K562 (cell line): ENCODE data around the gene TPO. TPM values are rescaled to one million over a fixed set of nuclear protein-coding genes. Genes with fewer than 3 reads are reported as not detected.

Source experiments
- ATAC-seq: fragments of 200-7000 bp; cut with Tn5 transposase; 3 replicates; pipeline ENCODE4 v1.9.1; 2020; ENCODE audit warnings: moderate library complexity
- BruUV-seq: library from RNA; stranded (reverse); fragments of 400-500 nt; replicated peaks from 2 replicates; lab custom pipeline; 2021; lab: Mats Ljungman, UMichigan
- CTCF ChIA-PET: fragments of 300-600 bp; formaldehyde crosslinking; extraction: SDS; loops from one replicate; lab custom pipeline; 2021; ENCODE audit warnings: low intra/inter-chr PET ratio; lab: Yijun Ruan, JAX
- POLR2A ChIA-PET: fragments of 300-600, 350-650 bp; sonication (Branson Sonifier 250); formaldehyde crosslinking; extraction: SDS; loops from one replicate; lab custom pipeline; 2021; ENCODE audit warnings: antibody characterized with exemption, inconsistent platforms; lab: Yijun Ruan, JAX
- DNase-seq, 4 experiments: peaks; one replicate each; pipeline versions ENCODE4 v3.0.0 to v3.0.0-alpha.2; 2011 to 2018; ENCODE audit warnings: low spot score in 3 of 4, mixed read lengths in 3 of 4; ENCODE audit errors: extremely low read depth in 1 of 4
- FAIRE-seq: peaks from 2 replicates; lab custom pipeline; 2011; peaks lifted over from hg19 to GRCh38; lab: Jason Lieb, UNC
- H2AFZ ChIP-seq: 2 replicates; pipeline ENCODE4 v1.6.0; 2011; ENCODE audit warnings: low read depth, low read length, control low read depth, inconsistent platforms
- H3K27ac ChIP-seq: fragments of 200-600 bp; 3 replicates; pipeline ENCODE4 v1.8.0; 2011; ENCODE audit warnings: low read depth, mild to moderate bottlenecking, control low read depth, inconsistent platforms, low read length, moderate library complexity, mixed read lengths; ENCODE audit errors: extremely low read depth
- H3K27me3 ChIP-seq, 2 experiments: fragments of 300-600 bp in 1 of 2; 2 replicates in 1 of 2; 3 replicates in 1 of 2; pipeline versions ENCODE4 v1.6.0 to v1.8.0; 2011; ENCODE audit warnings: inconsistent platforms in 2 of 2, low read length in 2 of 2, mild to moderate bottlenecking in 1 of 2, mixed read lengths in 1 of 2, moderate library complexity in 1 of 2; ENCODE audit not compliant: control insufficient read depth in 2 of 2, insufficient read depth in 2 of 2
- H3K36me3 ChIP-seq: fragments of 300-600 bp; 3 replicates; pipeline ENCODE4 v1.8.0; 2011; ENCODE audit warnings: mild to moderate bottlenecking, low read length, inconsistent platforms; ENCODE audit not compliant: control insufficient read depth, insufficient read depth
- H3K4me1 ChIP-seq, 2 experiments: fragments of 200-600 bp in 1 of 2; replicated peaks in 1 of 2; 2 replicates in 1 of 2; 3 replicates in 1 of 2; pipeline versions ENCODE4 v1.5.1 to v1.8.0; 2011; ENCODE audit warnings: inconsistent platforms in 2 of 2, low read length in 2 of 2, mild to moderate bottlenecking in 1 of 2, mixed read lengths in 1 of 2, moderate library complexity in 1 of 2; ENCODE audit not compliant: control insufficient read depth in 2 of 2, insufficient read depth in 2 of 2
- H3K4me2 ChIP-seq: 2 replicates; pipeline ENCODE4 v1.6.1; 2011; ENCODE audit warnings: low read length, control low read depth, inconsistent platforms, mixed read lengths; ENCODE audit not compliant: insufficient read depth
- H3K4me3 ChIP-seq: fragments of 200-600 bp; sonication (generic), shearing (Covaris generic); 2 replicates; pipeline ENCODE4 v1.5.1; 2016; ENCODE audit warnings: control low read depth, inconsistent platforms
- H3K79me2 ChIP-seq: fragments of 200-600 bp; 3 replicates; pipeline ENCODE4 v1.8.0; 2011; ENCODE audit warnings: low read length, inconsistent platforms; ENCODE audit not compliant: control insufficient read depth, insufficient read depth
- H3K9ac ChIP-seq, 2 experiments: 2 replicates each; pipeline versions ENCODE4 v1.6.0 to v1.6.1; 2011; ENCODE audit warnings: low read depth in 2 of 2, low read length in 2 of 2, control low read depth in 1 of 2, inconsistent platforms in 1 of 2, mild to moderate bottlenecking in 1 of 2, mixed read lengths in 1 of 2; ENCODE audit not compliant: insufficient read depth in 1 of 2
- H3K9me1 ChIP-seq: one replicate; pipeline ENCODE4 v1.6.0; 2011; ENCODE audit warnings: inconsistent platforms, mild to moderate bottlenecking, low read length, moderate library complexity; ENCODE audit not compliant: control insufficient read depth, insufficient read depth
- H3K9me3 ChIP-seq: replicated peaks from 2 replicates; pipeline ENCODE4 v1.5.1; 2011; ENCODE audit warnings: low read depth, low read length, inconsistent platforms; ENCODE audit not compliant: control insufficient read depth, insufficient read depth
- H4K20me1 ChIP-seq: replicated peaks from 2 replicates; pipeline ENCODE4 v1.6.1; 2011; ENCODE audit warnings: low read length, inconsistent platforms, mixed read lengths; ENCODE audit not compliant: control insufficient read depth, insufficient read depth
- FOXA3 ChIP-seq, 2 experiments: fragments of 450-650 bp in 1 of 2; sonication (generic) in 1 of 2; formaldehyde crosslinking; IDR thresholded peaks in 1 of 2; conservative IDR thresholded peaks in 1 of 2; 2 replicates each; pipeline versions ENCODE4 v1.4.0 to v1.8.0; 2020 to 2022; ENCODE audit warnings: mild to moderate bottlenecking in 2 of 2, missing genetic modification reagents in 1 of 2
- MLLT1 ChIP-seq, 2 experiments: fragments of 450-650 bp; IDR thresholded peaks; 2 replicates each; pipeline ENCODE4 v1.6.1; 2016
- PHF8 ChIP-seq: fragments of 200-600 bp; sonication (generic); IDR thresholded peaks from 2 replicates; pipeline ENCODE4 v1.6.1; 2012; ENCODE audit warnings: mixed run types, mild to moderate bottlenecking, inconsistent platforms, low read length, moderate library complexity, borderline replicate concordance
- PURB ChIP-seq: sonication (generic); formaldehyde crosslinking; IDR thresholded peaks from 2 replicates; pipeline ENCODE4 v1.9.0; 2021; ENCODE audit warnings: low read depth, mild to moderate bottlenecking, missing genetic modification reagents
- RFX5 ChIP-seq: IDR thresholded peaks from 2 replicates; pipeline ENCODE4 v1.6.1; 2011; ENCODE audit warnings: low read depth, mild to moderate bottlenecking, improper control_type of control experiment, low read length
- SAP30 ChIP-seq: fragments of 200-600 bp; sonication (generic); IDR thresholded peaks from 2 replicates; pipeline ENCODE4 v1.6.1; 2012; ENCODE audit warnings: borderline replicate concordance, low read depth, mild to moderate bottlenecking, moderate library complexity, low read length, control low read depth, inconsistent platforms; ENCODE audit not compliant: insufficient read depth, poor library complexity, severe bottlenecking
- SMAD3 ChIP-seq: fragments of 450-650 bp; formaldehyde crosslinking; conservative IDR thresholded peaks from 2 replicates; pipeline ENCODE4 v1.4.0; 2020; ENCODE audit warnings: mild to moderate bottlenecking
- SOX6 ChIP-seq: fragments of 450-650 bp; IDR thresholded peaks from 2 replicates; pipeline ENCODE4 v1.6.1; 2014; ENCODE audit warnings: mild to moderate bottlenecking
- THAP12 ChIP-seq: fragments of 250-450 bp; sonication (Bioruptor Pico); IDR thresholded peaks from 2 replicates; pipeline ENCODE4 v1.9.0; 2021; ENCODE audit warnings: mild to moderate bottlenecking, inconsistent platforms
- TOE1 ChIP-seq, 2 experiments: fragments of 450-650 bp in 1 of 2; sonication (generic) in 1 of 2; formaldehyde crosslinking in 1 of 2; IDR thresholded peaks; 2 replicates each; pipeline versions ENCODE4 v1.7.1 to v1.8.0; 2016 to 2022; ENCODE audit warnings: borderline replicate concordance in 2 of 2, mild to moderate bottlenecking in 2 of 2, antibody characterized with exemption in 1 of 2, inconsistent platforms in 1 of 2, low read depth in 1 of 2, missing genetic modification reagents in 1 of 2, moderate library complexity in 1 of 2
- ZFP30 ChIP-seq: fragments of 250-450 bp; sonication (Bioruptor Pico); IDR thresholded peaks from 2 replicates; pipeline ENCODE4 v1.8.0; 2022; ENCODE audit warnings: moderate library complexity, mild to moderate bottlenecking, inconsistent platforms, borderline replicate concordance
- ZNF398 ChIP-seq: fragments of 250-450 bp; sonication (Bioruptor Pico); IDR thresholded peaks from 2 replicates; pipeline ENCODE4 v1.8.0; 2021; ENCODE audit warnings: moderate library complexity, mild to moderate bottlenecking, inconsistent platforms
- WGBS: fragments of 100-300 bp; shearing (Covaris generic); methylation state at CpG from one replicate; pipeline ENCODE4 v1.1.6; 2016; ENCODE audit warnings: low coverage, mixed read lengths; ENCODE audit not compliant: insufficient coverage; ENCODE audit errors: missing lambda C conversion rate; 5-methylcytosine and 5-hydroxymethylcytosine counted together
- in situ Hi-C: fragments of 300-500 bp; cut with MboI; formaldehyde crosslinking; loops from 4 replicates; pipeline ENCODE4 v1.15.0; 2018; ENCODE audit warnings: inconsistent platforms, mixed read lengths
- intact Hi-C: fragments of 100-400 bp; cut with micrococcal nuclease; formaldehyde crosslinking; loops from 2 replicates; pipeline ENCODE4 v1.14.2; 2022
- polyA plus RNA-seq, 8 experiments: library from polyadenylated mRNA; depleted of rRNA in 4 of 8; stranded (reverse) in 5 of 8; unstranded in 3 of 8; fragments of >200 nt; fragmentation: Nextera tagmentation in 2 of 8; fragmentation: Illumina TruSeq in 1 of 8; extraction: Ambion mirVana in 2 of 8; extraction: Trizol in 1 of 8; gene quantifications; 2 replicates each; pipeline versions ENCODE4 v1.2.1 to v1.2.3, GENCODE V29; 2011 to 2014; ENCODE audit warnings: inconsistent platforms in 1 of 8, missing spikeins in 1 of 8
- total RNA-seq, 7 experiments: library from RNA; depleted of rRNA in 6 of 7; stranded (reverse); fragments of >200 nt in 6 of 7; fragmentation: Illumina TruSeq in 2 of 7; extraction: Trizol in 2 of 7; gene quantifications; 2 replicates each; pipeline versions ENCODE4 v1.2.1 to v1.2.3, GENCODE V29; 2011 to 2021; ENCODE audit warnings: low replicate concordance in 1 of 7

Gene TPO
- total and polyA plus RNA-seq, 9 of the 15 experiments (the other 6 are each of a cell fraction or from before 2014, with no cell fraction given): not detected

GRCh38 chr2:1510176-1510575 is 96.9 kb downstream of the TPO start (continued):
- TF ChIP-seq SAP30: no peak
- TF ChIP-seq SOX6: no peak

GRCh38 chr2:1511455-1511854 is 98.2 kb downstream of the TPO start:
- no peaks in the 10 kb centered on the region for H3K4me1 ChIP-seq
- no peak overlapping the region for H3K27ac ChIP-seq
- no peaks in the 10 kb centered on the region for H3K9me1 ChIP-seq
- ATAC-seq (no peak), FAIRE-seq (no peak), DNase-seq (no peak)
- WGBS: 0% methylated on average over 3 of the region's 6 CpGs
- H2AFZ ChIP-seq: no peak overlapping the region
- POLR2A ChIA-PET: no interaction called here
- in situ Hi-C loops (no loop called here), intact Hi-C loops (no loop called here)
- H3K79me2 ChIP-seq: no peaks in the 10 kb centered on the region
- no peak overlapping the region for H3K9ac ChIP-seq
- BruUV-seq: no TSS peak
- no peaks in the 10 kb centered on the region for H3K9me3 ChIP-seq
- no peaks in the 10 kb centered on the region for H3K36me3 ChIP-seq
- TF ChIP-seq ZFP30 (CRISPR knock-in tag) (no peak), THAP12 (CRISPR knock-in tag) (no peak), MLLT1 (IDR thresholded peaks at IDR 0.05) (no peak), FOXA3 (CRISPR knock-in tag; conservative IDR thresholded peaks at IDR 0.05 in 1 of 2, IDR thresholded peaks at IDR 0.05 in 1 of 2) (no peak), PURB (CRISPR knock-in tag) (no peak), RFX5 (no peak), SMAD3 (no peak), PHF8 (no peak), ZNF398 (CRISPR knock-in tag) (no peak), TOE1 (IDR thresholded peaks at IDR 0.05; ENCODE audit: borderline replicate concordance) (no peak), TOE1 (CRISPR knock-in tag; IDR thresholded peaks at IDR 0.05; ENCODE audit: borderline replicate concordance, low read depth) (no peak)
- no peaks in the 10 kb centered on the region for H4K20me1 ChIP-seq
- no peak overlapping the region for H3K4me3 ChIP-seq
- H3K27me3 ChIP-seq: peaks cover 0 to 31% of the 10 kb centered on the region in 2 experiments; a peak in 2 of 5 replicates
- no peak overlapping the region for H3K4me2 ChIP-seq
- CTCF ChIA-PET: no interaction called here
